Stimulated activated naive B cell treated with anti-CD40 and anti-IgM and Interleukin-4, amounts not matched to agents 10 μg/mL and 1 μg/mL and 100 μg/mL, for 72 hours (primary cell): ENCODE data around the gene DRAP1.

ENCODE experiments used
- ATAC-seq, 2 donors: fragments of 150-1000 bp; cut with Tn5 transposase; replicated peaks; 2 replicates each; pipeline ENCODE4 v1.10.0; 2021; ENCODE audit warnings: moderate library complexity in 1 of 2
- DNase-seq: peaks from one replicate; pipeline ENCODE4 v3.0.0; 2021
- H3K27ac Mint-ChIP-seq: one replicate; pipeline ENCODE4 v1.8.0; 2022; ENCODE audit warnings: mild to moderate bottlenecking, mixed read lengths
- H3K27me3 Mint-ChIP-seq, 2 donors: one replicate each; pipeline ENCODE4 v1.8.0; 2022; ENCODE audit warnings: mixed read lengths in 2 of 2
- H3K36me3 Mint-ChIP-seq, 2 donors: one replicate each; pipeline ENCODE4 v1.8.0; 2022; ENCODE audit warnings: mixed read lengths in 2 of 2, mild to moderate bottlenecking in 1 of 2
- H3K4me1 Mint-ChIP-seq, 2 donors: one replicate each; pipeline ENCODE4 v1.8.0; 2022; ENCODE audit warnings: mixed read lengths in 2 of 2, mild to moderate bottlenecking in 1 of 2
- H3K4me3 Mint-ChIP-seq, 2 donors: one replicate each; pipeline ENCODE4 v1.8.0; 2022; ENCODE audit warnings: mild to moderate bottlenecking in 2 of 2, mixed read lengths in 2 of 2, moderate library complexity in 1 of 2
- H3K9me3 Mint-ChIP-seq, 2 donors: one replicate each; pipeline ENCODE4 v1.8.0; 2022; ENCODE audit warnings: mixed read lengths in 2 of 2, mild to moderate bottlenecking in 1 of 2

The DRAP1 gene

DNA sequence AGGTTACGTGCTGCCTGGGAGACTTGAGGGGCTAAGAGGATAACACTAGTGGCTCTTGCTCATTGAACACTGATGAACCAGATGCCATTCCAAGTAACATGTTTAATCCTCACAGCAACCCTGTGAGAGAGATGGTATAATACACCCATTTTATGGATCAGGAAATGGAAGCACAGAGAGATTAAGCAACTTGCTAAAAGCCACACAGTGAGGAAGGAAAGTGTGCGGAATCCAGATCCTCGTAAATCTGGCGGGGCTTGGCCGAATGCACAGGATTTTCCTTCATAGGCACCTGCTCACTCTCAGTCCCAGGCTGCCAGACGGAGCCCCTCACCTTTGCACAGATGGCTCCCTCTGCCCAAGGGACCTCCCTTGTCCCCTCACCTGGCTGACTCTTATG lies 11.3 kb upstream of the DRAP1 start:
- H3K36me3 Mint-ChIP-seq, result no peaks in the 10 kb centered on the region
- ATAC-seq (no peak), DNase-seq (no peak)
- H3K27me3 Mint-ChIP-seq, result peaks cover 11 to 19% of the 10 kb centered on the region in 2 donors
- H3K4me1 Mint-ChIP-seq, result peaks cover 9 to 18% of the 10 kb centered on the region in 2 donors
- H3K4me3 Mint-ChIP-seq, result no peak overlapping the region
- H3K9me3 Mint-ChIP-seq, result no peaks in the 10 kb centered on the region
- no peak overlapping the region for H3K27ac Mint-ChIP-seq

DNA sequence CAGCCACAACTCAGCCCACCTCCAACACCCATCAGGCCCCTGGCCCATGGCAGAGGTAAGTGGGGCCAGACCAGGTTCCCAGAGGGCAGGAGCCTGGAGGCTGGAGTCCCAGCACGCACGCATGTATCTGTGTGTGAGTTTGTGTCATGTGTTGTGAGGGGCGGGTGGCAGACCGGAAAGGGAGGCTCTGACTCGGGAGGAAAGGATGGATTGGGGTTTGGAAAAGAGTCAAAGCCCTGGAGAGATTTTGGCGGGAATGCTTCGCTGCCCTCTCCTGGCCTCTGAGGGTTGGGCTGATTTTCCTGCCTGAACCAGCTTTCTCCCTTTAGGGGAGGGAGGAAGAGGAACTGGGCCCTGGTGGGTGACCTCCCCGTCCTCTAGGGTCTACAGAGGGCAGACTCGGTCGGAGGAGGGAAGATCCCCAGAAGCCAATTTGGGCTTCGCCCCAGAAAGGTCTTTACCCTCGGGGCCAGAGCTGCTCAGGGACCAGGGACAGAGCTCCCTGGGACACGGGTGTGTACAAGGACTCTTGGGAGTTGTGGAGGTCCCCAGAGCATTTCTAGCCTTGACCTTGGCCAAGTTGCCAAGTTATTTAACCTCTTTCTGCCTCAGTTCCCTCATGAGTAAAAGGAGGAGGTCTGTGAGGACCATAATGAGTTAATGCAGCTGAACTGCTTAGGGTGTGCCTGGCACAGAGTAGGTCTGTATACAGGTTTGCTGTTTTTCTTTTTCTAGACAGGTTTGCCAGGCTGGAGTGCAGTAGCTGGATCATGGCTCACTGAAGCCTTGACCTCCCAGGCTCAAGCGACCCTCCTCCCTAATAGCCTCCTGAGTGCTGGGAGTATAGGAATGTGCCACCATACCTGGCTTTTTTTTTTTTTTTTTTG lies 7.3 kb upstream of the DRAP1 start:
- H3K27ac Mint-ChIP-seq, result peak overlapping the region; percentile 49
- peaks cover 37 to 47% of the 10 kb centered on the region in 2 donors for H3K4me1 Mint-ChIP-seq
- peaks cover 4 to 19% of the 10 kb centered on the region in 2 donors for H3K27me3 Mint-ChIP-seq
- DNase-seq (no peak), ATAC-seq (peak; percentile 73 to 74)
- peak overlapping the region; percentile 44 to 49 for H3K4me3 Mint-ChIP-seq
- peaks cover 4 to 6% of the 10 kb centered on the region in 2 donors for H3K36me3 Mint-ChIP-seq
- H3K9me3 Mint-ChIP-seq, result no peaks in the 10 kb centered on the region

DNA sequence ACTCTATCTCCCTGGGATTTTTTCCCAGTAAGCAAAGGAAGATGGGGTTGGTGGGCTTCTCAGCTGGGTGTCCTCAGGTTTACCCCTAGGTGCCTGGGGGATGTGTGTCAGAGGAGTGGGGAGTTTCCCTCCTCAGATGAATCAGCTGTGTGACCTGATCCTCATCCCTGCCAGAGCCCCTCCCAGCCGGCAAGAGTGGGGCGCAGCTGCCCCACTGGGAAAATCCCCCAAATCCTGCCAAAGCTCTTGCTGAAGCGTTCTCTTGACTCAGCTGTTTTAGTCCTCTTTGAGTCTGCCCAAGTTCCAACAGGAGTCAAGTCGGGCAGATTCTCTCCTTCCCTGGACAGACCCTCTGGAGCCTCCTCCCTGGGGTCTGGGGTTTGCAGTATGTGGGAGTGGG lies 6.4 kb upstream of the DRAP1 start:
- Mint-ChIP-seq H3K27ac (no peak overlapping the region), H3K4me3 (peak overlapping the region in 1 of 2 donors; percentile 11), H3K9me3 (no peaks in the 10 kb centered on the region), H3K4me1 (peaks cover 43 to 53% of the 10 kb centered on the region in 2 donors), H3K27me3 (peaks cover 4 to 14% of the 10 kb centered on the region in 2 donors), H3K36me3 (peaks cover 7 to 9% of the 10 kb centered on the region in 2 donors)
- DNase-seq, result no peak
- ATAC-seq, result peak in 1 of 2 donors; percentile 33

DNA sequence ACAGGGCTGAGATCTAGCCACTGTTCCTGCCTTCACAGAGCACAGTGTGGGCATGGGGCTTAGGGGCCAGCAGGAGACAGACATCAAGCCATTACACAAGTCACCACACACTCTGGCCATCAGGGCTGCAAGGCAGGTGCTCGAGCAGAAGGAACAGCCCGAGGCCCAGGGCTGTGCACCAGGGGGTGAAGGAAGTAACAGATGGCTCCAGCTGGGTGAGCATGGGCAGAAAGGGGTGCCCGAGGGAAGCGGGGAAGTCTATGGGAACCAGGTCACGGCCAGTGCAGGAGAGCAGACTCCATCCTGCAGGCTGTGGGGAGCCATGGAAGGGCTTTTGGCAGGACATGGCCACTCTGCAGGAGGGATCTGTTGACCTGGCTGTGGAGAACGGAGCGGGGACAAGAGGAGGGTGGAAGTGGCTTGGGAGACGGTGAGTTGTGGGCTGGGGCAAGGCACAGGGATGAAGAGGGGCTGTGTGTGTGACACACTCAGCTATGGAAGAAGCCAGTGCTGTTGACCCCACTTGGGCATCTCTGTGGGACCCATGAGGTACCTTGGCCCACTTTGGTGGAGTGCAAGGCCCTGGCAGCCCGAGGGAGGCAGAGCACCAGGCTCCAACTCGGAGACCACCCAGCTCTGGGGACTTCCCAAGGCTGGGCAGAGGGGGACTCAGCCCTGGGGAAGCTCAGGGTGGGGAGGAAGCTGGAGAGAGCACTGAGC lies 4.0 kb upstream of the DRAP1 start:
- Mint-ChIP-seq H3K4me3 (peak overlapping the region; percentile 46 to 49), H3K9me3 (no peaks in the 10 kb centered on the region), H3K36me3 (peaks cover 10 to 17% of the 10 kb centered on the region in 2 donors), H3K27ac (peak overlapping the region; percentile 76), H3K4me1 (peaks cover 48 to 60% of the 10 kb centered on the region in 2 donors), H3K27me3 (peaks cover 4 to 10% of the 10 kb centered on the region in 2 donors)
- ATAC-seq (no peak), DNase-seq (no peak)

DNA sequence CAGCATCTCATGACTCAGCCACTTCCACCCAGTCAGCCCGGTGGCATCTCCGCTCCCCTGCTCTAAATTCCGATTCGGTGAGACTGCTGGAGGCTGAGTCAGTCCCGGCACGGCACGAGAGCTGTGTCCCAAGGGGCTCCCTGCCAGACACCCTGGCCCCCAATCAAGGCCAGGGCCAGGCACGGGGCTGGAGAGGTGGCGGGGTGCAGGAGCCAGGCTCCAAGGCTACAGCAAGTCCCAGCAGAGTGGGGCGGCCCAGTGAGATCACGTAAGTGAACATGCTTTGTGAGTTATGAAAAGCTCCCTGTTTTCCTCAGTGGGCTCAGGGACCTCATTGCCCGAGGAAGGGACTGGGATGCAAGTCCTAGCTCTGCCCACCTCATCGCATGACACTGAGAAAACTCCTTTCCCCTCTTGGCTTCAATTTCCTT lies 3.4 kb upstream of the DRAP1 start:
- Mint-ChIP-seq H3K36me3 (peaks cover 11 to 17% of the 10 kb centered on the region in 2 donors), H3K4me3 (peak overlapping the region in 1 of 2 donors; percentile 46), H3K9me3 (no peaks in the 10 kb centered on the region), H3K27me3 (peaks cover 4 to 10% of the 10 kb centered on the region in 2 donors), H3K4me1 (peaks cover 49 to 65% of the 10 kb centered on the region in 2 donors), H3K27ac (no peak overlapping the region)
- ATAC-seq, result no peak
- no peak for DNase-seq

DNA sequence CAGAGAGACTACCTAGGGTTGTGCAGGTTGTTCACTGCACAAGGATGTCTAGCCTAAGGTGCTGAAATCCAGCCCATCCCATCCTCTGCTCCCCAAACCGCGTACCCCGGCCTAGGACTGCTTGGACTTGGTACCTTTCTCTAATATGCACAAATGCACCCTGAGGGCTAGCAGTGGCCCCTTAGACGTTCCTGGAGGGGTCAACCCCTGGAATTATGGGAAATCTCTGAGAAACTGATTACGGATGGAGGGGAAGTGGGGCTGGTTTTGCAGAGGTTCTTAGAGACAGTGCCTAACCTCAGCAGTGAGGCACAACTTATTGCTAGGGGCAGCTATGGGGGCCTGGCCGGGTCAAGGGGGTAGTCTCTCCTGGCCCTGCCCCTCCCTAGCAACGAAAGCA lies 2.8 kb upstream of the DRAP1 start:
- Mint-ChIP-seq H3K27me3 (peaks cover 4 to 5% of the 10 kb centered on the region in 2 donors), H3K4me3 (peak overlapping the region; percentile 73 to 78), H3K27ac (no peak overlapping the region), H3K4me1 (peaks cover 49 to 66% of the 10 kb centered on the region in 2 donors), H3K36me3 (peaks cover 11 to 17% of the 10 kb centered on the region in 2 donors), H3K9me3 (no peaks in the 10 kb centered on the region)
- no peak for DNase-seq
- no peak for ATAC-seq

DNA sequence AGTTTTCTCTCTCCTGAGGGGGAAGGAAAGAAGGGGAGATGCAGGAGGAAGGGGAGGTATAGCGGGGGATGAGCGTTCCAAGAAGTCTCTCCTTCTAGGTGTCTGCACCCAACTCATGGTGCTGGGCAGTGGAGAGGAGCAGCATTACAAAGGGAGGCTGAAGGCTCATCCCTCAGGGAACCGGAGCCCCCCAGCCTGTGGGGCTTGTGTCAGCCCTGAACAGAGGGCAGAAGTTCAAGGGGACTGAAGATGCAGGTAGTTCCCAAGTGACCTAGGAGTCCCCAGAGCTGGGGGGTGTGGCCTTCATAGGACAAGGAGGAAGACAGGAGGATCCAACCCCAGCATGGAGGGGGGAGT lies 2.2 kb upstream of the DRAP1 start:
- no peak for ATAC-seq
- Mint-ChIP-seq H3K36me3 (peaks cover 16 to 22% of the 10 kb centered on the region in 2 donors), H3K9me3 (no peaks in the 10 kb centered on the region), H3K27ac (peak overlapping the region; percentile 34), H3K27me3 (no peaks in the 10 kb centered on the region), H3K4me1 (peaks cover 44 to 66% of the 10 kb centered on the region in 2 donors), H3K4me3 (peak overlapping the region; percentile 73 to 78)
- no peak for DNase-seq

DNA sequence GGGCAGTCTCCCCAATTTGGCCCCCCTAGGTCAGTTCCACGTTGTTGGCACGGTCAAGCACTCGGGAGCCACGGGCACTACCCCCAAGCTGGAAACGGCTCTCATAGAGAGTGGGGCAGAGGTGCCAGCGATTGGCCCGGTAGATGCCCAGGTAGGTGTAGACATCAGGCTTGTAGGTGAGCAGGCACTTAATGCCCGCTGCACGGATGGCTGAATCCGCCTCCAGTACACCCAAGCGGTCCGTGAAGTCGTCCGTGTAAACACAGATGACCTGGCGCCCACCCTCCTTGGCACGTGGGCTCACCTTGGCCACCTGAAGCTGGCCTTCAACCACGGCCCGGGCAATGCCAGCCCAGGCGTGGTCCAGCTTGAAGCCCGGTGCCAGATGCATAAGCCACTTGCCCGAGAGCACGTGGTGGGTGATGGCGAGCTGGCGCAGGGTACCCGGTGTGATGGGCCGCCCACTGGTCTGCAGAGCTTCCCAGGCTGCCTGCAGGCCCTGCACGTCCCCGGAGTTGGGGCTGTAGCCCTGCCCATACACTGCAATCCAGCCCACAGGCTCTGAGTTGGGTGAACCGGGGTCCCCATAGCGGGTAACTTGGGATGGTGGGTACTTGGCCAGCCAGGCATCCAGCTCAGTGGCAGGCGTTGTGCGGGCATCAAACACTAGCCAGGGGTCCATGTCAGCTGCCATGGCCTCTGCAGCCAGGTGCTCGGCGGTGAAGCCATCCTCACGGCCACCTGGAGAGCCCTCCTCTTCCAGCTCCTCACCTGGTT lies 1.6 kb upstream of the DRAP1 start:
- peaks cover 22 to 28% of the 10 kb centered on the region in 2 donors for H3K36me3 Mint-ChIP-seq
- H3K4me3 Mint-ChIP-seq, result peak overlapping the region; percentile 95 to 98
- ATAC-seq, result no peak
- H3K27me3 Mint-ChIP-seq, result no peaks in the 10 kb centered on the region
- DNase-seq, result no peak
- peak overlapping the region; percentile 93 for H3K27ac Mint-ChIP-seq
- H3K9me3 Mint-ChIP-seq, result no peaks in the 10 kb centered on the region
- H3K4me1 Mint-ChIP-seq, result peaks cover 44 to 66% of the 10 kb centered on the region in 2 donors

DNA sequence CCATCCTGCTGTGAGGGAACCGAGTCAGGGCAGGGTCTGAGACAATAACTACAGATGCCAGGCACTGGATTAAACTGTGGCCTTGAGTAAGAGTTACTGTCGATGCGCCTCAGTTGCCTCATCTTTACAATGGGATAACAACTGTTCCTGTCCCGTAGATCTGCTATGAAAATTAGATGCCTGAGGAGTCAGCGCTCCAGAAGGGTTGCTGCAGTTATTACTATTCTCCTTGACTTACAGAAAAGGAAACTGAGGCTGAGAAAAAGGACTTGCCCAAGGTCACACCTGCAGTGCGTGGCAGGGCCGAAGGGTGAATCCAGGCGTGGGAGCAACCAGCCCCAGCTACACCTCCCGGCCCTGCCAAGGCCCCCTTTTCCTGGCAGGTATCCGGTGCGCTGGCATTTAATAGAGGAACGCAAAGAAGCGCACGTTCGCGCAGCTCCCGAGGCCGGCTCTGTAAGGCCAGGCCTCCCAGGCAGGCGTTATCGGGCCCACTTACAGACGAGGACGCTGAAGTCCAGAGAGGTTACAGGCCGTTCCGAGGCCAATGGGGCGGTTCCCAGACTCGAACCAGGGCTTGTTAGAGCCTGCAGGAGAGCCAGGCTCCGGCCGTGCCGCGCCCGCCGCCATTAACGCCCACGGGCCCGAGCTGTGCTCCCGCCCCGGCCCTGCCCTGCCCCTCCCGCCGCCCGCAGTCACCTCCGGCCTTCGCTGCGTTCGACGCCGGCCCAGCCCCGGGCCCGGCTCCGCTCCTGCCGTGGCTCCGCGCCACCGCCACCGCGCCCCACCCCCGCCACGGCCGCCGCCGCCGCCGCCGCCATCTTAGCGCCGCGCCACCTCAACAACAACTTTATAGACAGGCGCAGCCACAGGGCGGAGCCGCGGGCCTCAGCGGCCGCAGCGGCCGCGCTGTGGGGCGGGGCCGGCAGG lies 750 bp upstream of the DRAP1 start, which contains the start of gene C11orf68:
TSS of gene C11orf68 (minus strand) at position 852 of the 930 bp plus-strand sequence. CDS start at position 821, 31 bp downstream.
- DNase-seq (no peak), ATAC-seq (peak; percentile 71 to 76)
- H3K4me3 Mint-ChIP-seq, result peak within 1 kb of the TSS; percentile 95 to 98
- peak within 1 kb of the TSS; percentile 93 for H3K27ac Mint-ChIP-seq
- H3K4me1 Mint-ChIP-seq, result peaks cover 41 to 59% of the 10 kb centered on the region in 2 donors
- H3K9me3 Mint-ChIP-seq, result no peaks in the 10 kb centered on the region
- H3K36me3 Mint-ChIP-seq, result peaks cover 27 to 32% of the 10 kb centered on the region in 2 donors
- H3K27me3 Mint-ChIP-seq, result no peaks in the 10 kb centered on the region

DNA sequence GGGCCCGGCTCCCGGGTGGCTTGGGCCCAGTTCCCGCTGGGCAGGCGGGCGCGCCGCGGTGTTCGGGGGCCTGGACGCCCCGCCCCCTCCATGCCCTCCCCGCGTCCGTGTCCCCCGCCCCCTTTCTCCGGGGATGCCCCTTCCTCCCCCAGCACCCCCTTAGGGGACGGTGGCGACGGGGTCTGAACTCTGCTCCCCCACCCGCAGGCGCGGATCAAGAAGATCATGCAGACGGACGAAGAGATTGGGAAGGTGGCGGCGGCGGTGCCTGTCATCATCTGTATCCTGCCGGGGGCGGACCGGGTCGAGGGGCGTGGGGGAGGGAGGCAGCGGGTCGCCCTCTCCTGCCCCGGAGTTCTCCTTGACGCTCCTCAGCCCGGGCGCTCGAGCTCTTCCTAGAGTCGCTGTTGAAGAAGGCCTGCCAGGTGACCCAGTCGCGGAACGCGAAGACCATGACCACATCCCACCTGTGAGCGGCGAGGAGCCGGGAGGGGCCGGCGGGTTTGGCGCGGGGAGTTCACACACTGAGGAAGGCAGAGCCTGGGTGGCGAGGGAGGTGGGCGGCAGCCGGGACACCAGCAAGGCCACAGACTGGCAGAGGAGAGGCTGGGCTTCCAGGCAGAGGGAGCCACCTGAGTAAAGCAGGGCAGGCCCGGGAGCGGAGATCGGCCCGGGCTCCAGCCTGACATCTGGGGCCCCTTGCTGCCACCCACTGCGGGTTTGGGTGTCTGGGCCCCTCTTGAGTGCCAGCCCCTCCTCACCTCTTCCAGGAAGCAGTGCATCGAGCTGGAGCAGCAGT lies 546 bp downstream of the DRAP1 start:
- peak overlapping the region; percentile 93 for H3K27ac Mint-ChIP-seq
- no peak for DNase-seq
- H3K27me3 Mint-ChIP-seq, result no peaks in the 10 kb centered on the region

DNA sequence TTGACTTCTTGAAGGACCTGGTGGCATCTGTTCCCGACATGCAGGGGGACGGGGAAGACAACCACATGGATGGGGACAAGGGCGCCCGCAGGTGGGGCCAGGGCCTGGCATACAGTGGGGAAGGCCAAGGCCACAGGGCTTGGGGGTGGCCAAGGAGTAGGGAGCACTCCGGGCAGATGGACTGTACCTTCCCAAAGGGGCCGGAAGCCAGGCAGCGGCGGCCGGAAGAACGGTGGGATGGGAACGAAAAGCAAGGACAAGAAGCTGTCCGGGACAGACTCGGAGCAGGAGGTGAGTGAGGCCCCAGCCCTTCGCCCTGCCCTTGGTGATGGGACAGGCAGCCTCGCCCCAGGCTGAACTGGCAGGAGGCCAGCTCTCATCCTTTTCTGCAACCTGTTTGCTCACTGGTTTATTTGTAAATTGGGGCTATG lies 1.2 kb downstream of the DRAP1 start:
- Mint-ChIP-seq H3K4me3 (peak overlapping the region; percentile 95 to 98), H3K36me3 (peaks cover 30 to 36% of the 10 kb centered on the region in 2 donors), H3K27me3 (no peaks in the 10 kb centered on the region), H3K27ac (peak overlapping the region; percentile 93), H3K9me3 (no peaks in the 10 kb centered on the region), H3K4me1 (peaks cover 30 to 47% of the 10 kb centered on the region in 2 donors)
- DNase-seq, result no peak
- no peak for ATAC-seq

More for the DNA sequence above, 546 bp downstream of the DRAP1 start:
- peak; percentile 48 to 51 for ATAC-seq
- no peaks in the 10 kb centered on the region for H3K9me3 Mint-ChIP-seq
- peak overlapping the region; percentile 95 to 98 for H3K4me3 Mint-ChIP-seq
- H3K4me1 Mint-ChIP-seq, result peaks cover 36 to 54% of the 10 kb centered on the region in 2 donors
- H3K36me3 Mint-ChIP-seq, result peaks cover 30 to 35% of the 10 kb centered on the region in 2 donors

DNA sequence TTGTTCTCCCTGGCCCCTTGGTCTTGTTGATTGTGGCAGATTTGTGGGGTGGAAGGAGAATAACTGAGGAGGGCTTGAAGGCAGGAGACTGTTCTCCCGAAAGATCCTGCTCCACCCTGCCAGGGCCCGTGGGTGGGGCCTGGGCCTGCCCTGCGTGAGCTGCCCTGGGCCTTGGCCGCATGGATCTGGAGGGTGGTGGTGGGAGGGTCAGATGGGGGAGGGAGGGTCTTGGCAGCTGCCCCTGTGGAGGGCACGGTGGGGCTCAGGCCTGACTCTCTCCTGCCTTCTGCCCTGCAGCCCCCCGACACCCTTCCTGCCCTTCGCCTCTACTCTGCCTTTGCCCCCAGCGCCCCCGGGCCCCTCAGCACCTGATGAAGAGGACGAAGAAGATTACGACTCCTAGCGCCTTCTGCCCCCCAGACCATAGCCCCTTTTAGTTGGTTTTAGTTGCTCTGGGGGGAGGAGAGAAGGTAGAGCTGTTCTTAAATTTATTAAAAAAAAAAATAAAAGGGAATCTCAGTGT lies 1.9 kb downstream of the DRAP1 start:
- Mint-ChIP-seq H3K9me3 (no peaks in the 10 kb centered on the region), H3K4me3 (peak overlapping the region in 1 of 2 donors; percentile 62), H3K4me1 (peaks cover 23 to 40% of the 10 kb centered on the region in 2 donors), H3K27ac (no peak overlapping the region), H3K36me3 (peaks cover 30 to 36% of the 10 kb centered on the region in 2 donors), H3K27me3 (no peaks in the 10 kb centered on the region)
- no peak for DNase-seq
- ATAC-seq, result no peak
